GM18873 (cell line): ENCODE results near the gene TMEM63C.

Source experiments
- ATAC-seq: cut with Tn5 transposase; IDR thresholded peaks from one replicate; pipeline ENCODE4 v1.9.1; 2021; ENCODE audit warnings: mild to moderate bottlenecking, moderate library complexity, moderate number of reproducible peaks; ENCODE audit not compliant: unreplicated experiment, low FRiP score

Gene TMEM63C

GRCh38 chr14:77181603-77182437 lies at the start of gene TMEM63C:
TMEM63C (plus strand) TSS chr14:77181798; CDS start chr14:77218814, 37,016 bp downstream.
- ATAC-seq, result no peak

- ATAC-seq, result no peak
Observed at GRCh38 chr14:77131871-77132486, 49.6 kb upstream of the TMEM63C start.

GRCh38 chr14:77133720-77134338 lies 47.8 kb upstream of the TMEM63C start:
- ATAC-seq, result no peak

- ATAC-seq, result no peak
Observed at GRCh38 chr14:77139022-77139421, 42.6 kb upstream of the TMEM63C start.

GRCh38 chr14:77139540-77140358 lies 41.8 kb upstream of the TMEM63C start:
- ATAC-seq, result no peak

- ATAC-seq, result no peak
Observed at GRCh38 chr14:77140359-77141213, 41.0 kb upstream of the TMEM63C start.

GRCh38 chr14:77141214-77142004 lies 40.2 kb upstream of the TMEM63C start, which contains the start of gene ZDHHC22:
ZDHHC22 (minus strand) TSS chr14:77141791; CDS start chr14:77139738, 2,053 bp downstream.
- ATAC-seq, result no peak

GRCh38 chr14:77142005-77142800 lies 39.4 kb upstream of the TMEM63C start:
- no peak for ATAC-seq

GRCh38 chr14:77143071-77143470 lies 38.5 kb upstream of the TMEM63C start:
- no peak for ATAC-seq

- no peak for ATAC-seq
Observed at GRCh38 chr14:77144412-77145115, 37.0 kb upstream of the TMEM63C start.

- no peak for ATAC-seq
Observed at GRCh38 chr14:77145975-77146740, 35.4 kb upstream of the TMEM63C start.

GRCh38 chr14:77148510-77149231 lies 32.9 kb upstream of the TMEM63C start:
- ATAC-seq, result no peak

GRCh38 chr14:77151245-77151644 lies 30.4 kb upstream of the TMEM63C start:
- no peak for ATAC-seq

- no peak for ATAC-seq
Observed at GRCh38 chr14:77151918-77152588, 29.5 kb upstream of the TMEM63C start.

- no peak for ATAC-seq
Observed at GRCh38 chr14:77153802-77154201, 27.8 kb upstream of the TMEM63C start.
